Tibial nerve (tissue), 4 donors: ENCODE results near the gene MTLN.

ENCODE experiments used
- CTCF ChIP-seq, 5 experiments: fragments of 200-600 bp in 3 of 5; fragments of 450-650 bp in 2 of 5; sonication (generic) in 3 of 5; IDR thresholded peaks; one replicate each; pipeline ENCODE4 v1.5.1; 2016 to 2019; ENCODE audit warnings: antibody characterized with exemption in 5 of 5, mild to moderate bottlenecking in 3 of 5, moderate library complexity in 2 of 5
- EP300 ChIP-seq, 2 donors: sonication (generic); formaldehyde crosslinking; IDR thresholded peaks; one replicate each; pipeline ENCODE4 v1.6.1; 2017; ENCODE audit warnings: antibody characterized with exemption in 2 of 2, mild to moderate bottlenecking in 1 of 2
- POLR2A ChIP-seq, 2 donors: fragments of 450-650 bp; IDR thresholded peaks; one replicate each; pipeline ENCODE4 v1.6.1; 2017; ENCODE audit warnings: antibody characterized with exemption in 2 of 2, mild to moderate bottlenecking in 2 of 2, moderate library complexity in 2 of 2

GRCh38 chr2:110205660-110206455 is 6.5 kb downstream of the MTLN start:
- TF ChIP-seq CTCF (IDR thresholded peaks at IDR 0.05) (no peak), POLR2A (IDR thresholded peaks at IDR 0.05) (no peak), EP300 (IDR thresholded peaks at IDR 0.05) (no peak)
